Tongue (tissue), 2 donors: Measurements from ENCODE around the gene PIH1D1. TPM values are rescaled to one million over a fixed set of nuclear protein-coding genes. Genes with fewer than 3 reads are reported as not detected.

Source experiments
- DNase-seq: peaks from one replicate; pipeline ENCODE4 v3.0.0-alpha.2; 2015
- total RNA-seq: library from RNA; depleted of rRNA; stranded (reverse); fragments of >200 nt; gene quantifications from one replicate; pipeline ENCODE4 v1.2.3, GENCODE V29; 2014

PIH1D1 gene
- total RNA-seq, result 58.3 TPM

GRCh38 chr19:49451430-49452181, at the start of gene PIH1D1:
Gene PIH1D1, minus strand, starts transcription at chr19:49451814. Its CDS starts 240 bp downstream, at chr19:49451574.
- DNase-seq, result peak; percentile 99

- no peak for DNase-seq
Measured at GRCh38 chr19:49499030-49499670, 47.5 kb upstream of the PIH1D1 start.

GRCh38 chr19:49498475-49498874, 46.9 kb upstream of the PIH1D1 start:
- no peak for DNase-seq

GRCh38 chr19:49497789-49498103, 46.1 kb upstream of the PIH1D1 start:
- no peak for DNase-seq

- peak; percentile 73 for DNase-seq
Measured at GRCh38 chr19:49497047-49497788, 45.6 kb upstream of the PIH1D1 start.

GRCh38 chr19:49496574-49497008, 45.0 kb upstream of the PIH1D1 start:
- DNase-seq, result no peak

- no peak for DNase-seq
Measured at GRCh38 chr19:49492573-49493405, 41.2 kb upstream of the PIH1D1 start.

GRCh38 chr19:49491804-49492572, 40.4 kb upstream of the PIH1D1 start:
- DNase-seq, result no peak

GRCh38 chr19:49491030-49491803, 39.6 kb upstream of the PIH1D1 start:
- DNase-seq, result no peak

- DNase-seq, result no peak
Measured at GRCh38 chr19:49490287-49491029, 38.8 kb upstream of the PIH1D1 start.

GRCh38 chr19:49489601-49490167, 38.1 kb upstream of the PIH1D1 start:
- DNase-seq, result no peak

- DNase-seq, result no peak
Measured at GRCh38 chr19:49488863-49489537, 37.4 kb upstream of the PIH1D1 start.

- DNase-seq, result peak; percentile 24
Measured at GRCh38 chr19:49488046-49488862, 36.6 kb upstream of the PIH1D1 start.

- DNase-seq, result peak; percentile 100
Measured at GRCh38 chr19:49487277-49488045, 35.8 kb upstream of the PIH1D1 start, which contains the start of gene RPL13A. Gene RPL13A, plus strand, starts transcription at chr19:49487608. Its CDS starts 22 bp downstream, at chr19:49487630.

- no peak for DNase-seq
Measured at GRCh38 chr19:49486710-49487276, 35.2 kb upstream of the PIH1D1 start.

GRCh38 chr19:49486232-49486631, 34.6 kb upstream of the PIH1D1 start:
- DNase-seq, result no peak
